HepG2 (cell line): ENCODE measurements around the gene SUCLG2. TPM values are rescaled to one million over a fixed set of nuclear protein-coding genes. Genes with fewer than 3 reads are reported as not detected.

Experiments used
- ATAC-seq: fragments of 200-7000 bp; cut with Tn5 transposase; 3 replicates; pipeline ENCODE4 v1.9.1; 2020; ENCODE audit warnings: mild to moderate bottlenecking, moderate library complexity
- BruUV-seq: library from RNA; stranded (reverse); fragments of 400-500 nt; replicated peaks from 2 replicates; lab custom pipeline; 2021; lab: Mats Ljungman, UMichigan
- CTCF ChIA-PET: fragments of 300-600 bp; formaldehyde crosslinking; extraction: SDS; loops from one replicate; lab custom pipeline; 2021; ENCODE audit warnings: low total read pairs, inconsistent platforms, low intra/inter-chr PET ratio; lab: Yijun Ruan, JAX
- POLR2A ChIA-PET: fragments of 350-600 bp; sonication (Branson Sonifier 250); formaldehyde crosslinking; loops from one replicate; lab custom pipeline; 2020; ENCODE audit warnings: antibody characterized with exemption, inconsistent platforms; lab: Yijun Ruan, JAX
- DNase-seq: peaks from one replicate; pipeline ENCODE4 v3.0.0-alpha.2; 2015; ENCODE audit warnings: low spot score
- FAIRE-seq: peaks from 3 replicates; lab custom pipeline; 2011; peaks lifted over from hg19 to GRCh38; lab: Jason Lieb, UNC
- H2AFZ ChIP-seq: one replicate; pipeline ENCODE4 v1.6.1; 2011; ENCODE audit warnings: low read length, inconsistent platforms
- H3K27ac ChIP-seq: fragments of 300-600 bp; 3 replicates; pipeline ENCODE4 v1.8.0; 2011; ENCODE audit warnings: mixed run types, mild to moderate bottlenecking, mixed read lengths, low read length, inconsistent platforms; ENCODE audit not compliant: insufficient read depth; ENCODE audit errors: extremely low read length
- H3K27me3 ChIP-seq, 2 experiments: fragments of 200-600 bp in 1 of 2; 2 replicates in 1 of 2; 3 replicates in 1 of 2; pipeline versions ENCODE4 v1.6.0 to v1.8.0; 2011; ENCODE audit warnings: low read length in 2 of 2, mild to moderate bottlenecking in 2 of 2, moderate library complexity in 2 of 2, inconsistent platforms in 1 of 2; ENCODE audit not compliant: insufficient read depth in 2 of 2, control insufficient read depth in 1 of 2
- H3K36me3 ChIP-seq, 2 experiments: fragments of 200-600 bp in 1 of 2; replicated peaks in 1 of 2; 2 replicates in 1 of 2; 3 replicates in 1 of 2; pipeline versions ENCODE4 v1.5.1 to v1.8.0; 2011; ENCODE audit warnings: low read length in 2 of 2, inconsistent platforms in 1 of 2; ENCODE audit not compliant: insufficient read depth in 2 of 2, control insufficient read depth in 1 of 2
- H3K4me1 ChIP-seq: 2 replicates; pipeline ENCODE4 v1.5.1; 2012; ENCODE audit warnings: low read length, inconsistent platforms; ENCODE audit not compliant: insufficient read depth
- H3K4me2 ChIP-seq: 2 replicates; pipeline ENCODE4 v1.6.0; 2011; ENCODE audit warnings: low read depth, low read length, inconsistent platforms
- H3K4me3 ChIP-seq, 3 experiments: fragments of 200-600 bp in 1 of 3; sonication (generic), shearing (Covaris generic) in 1 of 3; replicated peaks in 1 of 3; 2 replicates each; pipeline ENCODE4 v1.5.1; 2011 to 2016; ENCODE audit warnings: low read length in 3 of 3, inconsistent platforms in 2 of 3, low read depth in 2 of 3, mild to moderate bottlenecking in 2 of 3, control low read depth in 1 of 3, mixed read lengths in 1 of 3; ENCODE audit not compliant: insufficient read depth in 1 of 3
- H3K79me2 ChIP-seq: one replicate; pipeline ENCODE4 v1.6.1; 2011; ENCODE audit warnings: low read length, inconsistent platforms; ENCODE audit not compliant: insufficient read depth
- H3K9ac ChIP-seq: 2 replicates; pipeline ENCODE4 v1.6.0; 2011; ENCODE audit warnings: mild to moderate bottlenecking, low read depth, low read length, inconsistent platforms; ENCODE audit not compliant: insufficient read depth
- H3K9me3 ChIP-seq: 2 replicates; pipeline ENCODE4 v1.5.1; 2012; ENCODE audit warnings: mild to moderate bottlenecking, low read length
- H4K20me1 ChIP-seq: 2 replicates; pipeline ENCODE4 v1.6.0; 2011; ENCODE audit warnings: inconsistent platforms, mild to moderate bottlenecking, low read length, moderate library complexity; ENCODE audit not compliant: insufficient read depth
- BORCS8-MEF2B ChIP-seq: sonication (generic); formaldehyde crosslinking; IDR thresholded peaks from 2 replicates; pipeline ENCODE4 v1.8.0; 2022; ENCODE audit warnings: mild to moderate bottlenecking, missing genetic modification reagents
- ESRRA ChIP-seq: sonication (generic); formaldehyde crosslinking; IDR thresholded peaks from 2 replicates; pipeline ENCODE4 v1.5.1; 2020; ENCODE audit warnings: mild to moderate bottlenecking, low read depth, missing genetic modification reagents
- MAFF ChIP-seq: IDR thresholded peaks from 2 replicates; pipeline ENCODE4 v1.6.1; 2011; ENCODE audit warnings: low read depth, low read length, improper control_type of control experiment
- MAFG ChIP-seq: sonication (generic); formaldehyde crosslinking; IDR thresholded peaks from 2 replicates; pipeline ENCODE4 v1.5.1; 2020; ENCODE audit warnings: mild to moderate bottlenecking, missing genetic modification reagents
- MLXIP ChIP-seq: sonication (generic); formaldehyde crosslinking; IDR thresholded peaks from 2 replicates; pipeline ENCODE4 v1.9.0; 2021; ENCODE audit warnings: missing genetic modification reagents, borderline replicate concordance
- MXD3 ChIP-seq: IDR thresholded peaks from 2 replicates; pipeline ENCODE4 v1.6.1; 2016; ENCODE audit warnings: mild to moderate bottlenecking, missing biosample characterization, missing genetic modification reagents
- PPARG ChIP-seq: conservative IDR thresholded peaks from 2 replicates; pipeline ENCODE4 v1.6.1; 2016; ENCODE audit warnings: missing biosample characterization, missing genetic modification reagents
- SOX5 ChIP-seq: IDR thresholded peaks from 2 replicates; pipeline ENCODE4 v1.6.1; 2016; ENCODE audit warnings: borderline replicate concordance
- ZNF563 ChIP-seq: sonication (generic); formaldehyde crosslinking; IDR thresholded peaks from 2 replicates; pipeline ENCODE4 v1.8.0; 2022; ENCODE audit warnings: mild to moderate bottlenecking, moderate library complexity, missing genetic modification reagents
- ZNF839 ChIP-seq: sonication (generic); formaldehyde crosslinking; IDR thresholded peaks from 2 replicates; pipeline ENCODE4 v1.4.0; 2020; ENCODE audit warnings: missing genetic modification reagents, mild to moderate bottlenecking, borderline replicate concordance
- WGBS: methylation state at CpG from one replicate; pipeline ENCODE4 v1.1.6; 2017; ENCODE audit warnings: low lambda C conversion rate; 5-methylcytosine and 5-hydroxymethylcytosine counted together
- in situ Hi-C: cut with HindIII; loops from 2 replicates; pipeline ENCODE4 v1.10.0; 2017; ENCODE audit warnings: low pct_unique_long_range_greater_than_20kb; ENCODE audit not compliant: extremely low pct_ligation_motif_present
- intact Hi-C: fragments of 100-400 bp; cut with micrococcal nuclease; formaldehyde crosslinking; loops from one replicate; pipeline ENCODE4 v1.10.0; 2022; ENCODE audit not compliant: unreplicated experiment
- polyA plus RNA-seq, 8 experiments: library from polyadenylated mRNA; depleted of rRNA in 3 of 8; stranded (reverse) in 7 of 8; unstranded in 1 of 8; fragments of >200 nt; fragmentation: Illumina TruSeq in 4 of 8; extraction: Trizol in 4 of 8; gene quantifications; 2 replicates each; pipeline versions ENCODE4 v1.2.1 to v1.2.3, GENCODE V29; 2011 to 2016; ENCODE audit warnings: low read depth in 4 of 8, missing spikeins in 1 of 8, mixed read lengths in 1 of 8; ENCODE audit not compliant: insufficient read depth in 1 of 8
- total RNA-seq, 5 experiments: library from RNA; depleted of rRNA; stranded (reverse); fragments of >200 nt; fragmentation: Illumina TruSeq; extraction: Trizol; gene quantifications; 2 replicates each; pipeline ENCODE4 v1.2.3, GENCODE V29; 2016; ENCODE audit warnings: low read depth in 1 of 5

SUCLG2 gene
- total and polyA plus RNA-seq, 2 of the 13 experiments (the other 11 are each of a cell fraction or from before 2014, with no cell fraction given) = 21.4 to 64.9 TPM

- TF ChIP-seq MAFG (no peak), MAFF (no peak), SOX5 (peak; percentile 43; the same call in 1 of the 2 replicates)
- TF ChIP-seq, all 625 proteins: peak for 10
Measured at GRCh38 chr3:67569324-67569723, 85.1 kb downstream of the SUCLG2 start (continued).

GRCh38 chr3:67567893-67568292 lies 86.5 kb downstream of the SUCLG2 start:
- BruUV-seq = no TSS peak

More at GRCh38 chr3:67567893-67568292, 86.5 kb downstream of the SUCLG2 start:
- Histone ChIP-seq H3K9me3 (0 out of 2 replicates have a peak, but pooled peaks cover 11% of the 10 kb centered on the region), H3K9ac (no peak overlapping the region), H2AFZ (no peak overlapping the region), H3K27me3 (no peaks in the 10 kb centered on the region), H4K20me1 (no peaks in the 10 kb centered on the region), H3K36me3 (peaks cover 0 to 6% of the 10 kb centered on the region in 2 experiments; a peak in 1 of 5 replicates), H3K4me3 (no peak overlapping the region), H3K79me2 (no peaks in the 10 kb centered on the region), H3K4me2 (no peak overlapping the region), H3K4me1 (peaks cover 27% of the 10 kb centered on the region), H3K27ac (no peak overlapping the region)
- CTCF ChIA-PET = no interaction called here
- in situ Hi-C loops = no loop called here
- FAIRE-seq (no peak), DNase-seq (no peak), ATAC-seq (no peak)
- POLR2A ChIA-PET = no interaction called here
- TF ChIP-seq MXD3 = no peak
- no peak for TF ChIP-seq MLXIP (CRISPR knock-in tag)
- no peak for TF ChIP-seq PPARG (CRISPR knock-in tag)
- TF ChIP-seq ZNF839 (CRISPR knock-in tag) = no peak
- TF ChIP-seq ESRRA (CRISPR knock-in tag) = no peak
- no peak for TF ChIP-seq ZNF563 (CRISPR knock-in tag)
- no peak for TF ChIP-seq BORCS8-MEF2B
- 79% methylated on average over 5 of the region's 5 CpGs for whole genome bisulfite sequencing
- intact Hi-C loops = no loop called here
